Uterus (tissue), 2 donors: ENCODE results near the gene XPO5.

Experiments used
- CTCF ChIP-seq, 4 experiments: fragments of 200-600 bp in 2 of 4; fragments of 450-650 bp in 2 of 4; sonication (generic) in 2 of 4; IDR thresholded peaks; one replicate each; pipeline ENCODE4 v1.5.1; 2016 to 2019; ENCODE audit warnings: antibody characterized with exemption in 4 of 4, mild to moderate bottlenecking in 2 of 4, moderate library complexity in 1 of 4
- POLR2A ChIP-seq, 2 donors: fragments of 450-650 bp; IDR thresholded peaks; one replicate each; pipeline ENCODE4 v1.6.1; 2016; ENCODE audit warnings: antibody characterized with exemption in 2 of 2, mild to moderate bottlenecking in 1 of 2, moderate library complexity in 1 of 2

DNA sequence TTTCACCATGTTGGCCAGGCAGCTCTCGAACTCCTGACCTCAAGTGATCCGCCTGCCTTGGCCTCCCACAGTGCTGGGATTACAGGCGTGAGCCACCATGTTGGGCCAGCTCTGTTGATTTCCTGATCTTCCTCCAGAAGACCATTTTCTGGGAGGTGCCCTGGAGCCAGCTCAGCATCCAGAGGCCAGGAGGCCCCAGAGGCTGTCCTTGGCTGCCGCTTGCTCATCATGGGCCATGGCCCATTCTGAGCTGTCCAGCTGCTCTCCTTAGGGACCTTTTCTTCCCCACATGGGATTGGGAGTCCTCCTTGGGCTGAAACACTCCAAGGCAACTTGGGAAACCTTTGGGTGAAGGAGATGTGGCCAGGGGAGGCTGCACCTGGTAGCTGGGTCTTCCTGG lies 81.1 kb downstream of the XPO5 start:
- TF ChIP-seq POLR2A (IDR thresholded peaks at IDR 0.05) (no peak), CTCF (IDR thresholded peaks at IDR 0.05) (no peak)
